ENCODE results near the gene AMN1. TPM values are rescaled to one million over a fixed set of nuclear protein-coding genes. Genes with fewer than 3 reads are reported as not detected.

Gene AMN1
- polyA plus RNA-seq, 1 donor (not counting 4 experiments of a cell fraction or from before 2014, with no cell fraction given): 11.3 TPM

DNA sequence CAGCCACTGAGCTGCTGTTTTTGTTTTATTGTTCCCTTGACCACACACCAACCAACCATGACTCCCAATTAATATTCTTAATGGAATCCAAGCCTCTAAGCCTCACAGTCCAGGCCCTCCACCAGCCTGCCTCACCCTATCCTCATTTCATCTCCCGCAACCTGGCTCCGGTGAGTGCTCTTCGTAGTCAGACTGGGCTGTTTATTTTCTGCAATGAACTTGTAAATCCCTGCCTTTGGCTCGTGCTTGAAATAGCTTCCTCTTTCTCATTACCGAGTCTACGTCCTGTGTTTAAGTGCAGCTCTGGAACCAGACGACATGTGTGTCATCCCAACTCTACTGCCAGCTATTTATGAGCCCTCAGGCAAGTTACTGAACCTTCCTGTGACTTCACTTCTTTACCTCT, 81.7 kb downstream of the AMN1 start:
- Histone ChIP-seq H3K27ac (ENCODE audit: control insufficient read depth, insufficient read depth, low read length) (no peak overlapping the region), H3K9ac (ENCODE audit: control insufficient read depth, extremely low read depth, insufficient read depth, low read length) (no peak overlapping the region), H3K27me3 (ENCODE audit: control insufficient read depth, extremely low read depth, insufficient read depth, low read length) (no peaks in the 10 kb centered on the region), H3K79me2 (ENCODE audit: control insufficient read depth, insufficient read depth, low read length) (no peaks in the 10 kb centered on the region), H2AFZ (ENCODE audit: control insufficient read depth, low read length) (peak overlapping the region; percentile 44), H3K4me3 (ENCODE audit: control insufficient read depth in 2 of 3, extremely low read depth in 1 of 3, insufficient read depth in 2 of 3, low read depth in 1 of 3, low read length in 3 of 3) (no peak overlapping the region), H3K4me1 (ENCODE audit: control insufficient read depth, extremely low read depth, insufficient read depth, low read length) (peaks cover 7% of the 10 kb centered on the region), H3K9me1 (ENCODE audit: control insufficient read depth, extremely low read depth, insufficient read depth, low read length) (no peaks in the 10 kb centered on the region), H4K20me1 (ENCODE audit: control insufficient read depth, extremely low read depth, insufficient read depth, low read length) (no peaks in the 10 kb centered on the region), H3K9me3 (ENCODE audit: control insufficient read depth, low read depth, low read length) (no peaks in the 10 kb centered on the region), H3K4me2 (ENCODE audit: control insufficient read depth, extremely low read depth, insufficient read depth, low read depth, low read length) (peak overlapping the region; percentile 55), H3K36me3 (ENCODE audit: control insufficient read depth in 2 of 2, extremely low read depth in 1 of 2, insufficient read depth in 2 of 2, low read length in 2 of 2) (no peaks in the 10 kb centered on the region)
- TF ChIP-seq EZH2 (IDR thresholded peaks at IDR 0.05; ENCODE audit: low read length): no peak
- TF ChIP-seq, protein P1, sequence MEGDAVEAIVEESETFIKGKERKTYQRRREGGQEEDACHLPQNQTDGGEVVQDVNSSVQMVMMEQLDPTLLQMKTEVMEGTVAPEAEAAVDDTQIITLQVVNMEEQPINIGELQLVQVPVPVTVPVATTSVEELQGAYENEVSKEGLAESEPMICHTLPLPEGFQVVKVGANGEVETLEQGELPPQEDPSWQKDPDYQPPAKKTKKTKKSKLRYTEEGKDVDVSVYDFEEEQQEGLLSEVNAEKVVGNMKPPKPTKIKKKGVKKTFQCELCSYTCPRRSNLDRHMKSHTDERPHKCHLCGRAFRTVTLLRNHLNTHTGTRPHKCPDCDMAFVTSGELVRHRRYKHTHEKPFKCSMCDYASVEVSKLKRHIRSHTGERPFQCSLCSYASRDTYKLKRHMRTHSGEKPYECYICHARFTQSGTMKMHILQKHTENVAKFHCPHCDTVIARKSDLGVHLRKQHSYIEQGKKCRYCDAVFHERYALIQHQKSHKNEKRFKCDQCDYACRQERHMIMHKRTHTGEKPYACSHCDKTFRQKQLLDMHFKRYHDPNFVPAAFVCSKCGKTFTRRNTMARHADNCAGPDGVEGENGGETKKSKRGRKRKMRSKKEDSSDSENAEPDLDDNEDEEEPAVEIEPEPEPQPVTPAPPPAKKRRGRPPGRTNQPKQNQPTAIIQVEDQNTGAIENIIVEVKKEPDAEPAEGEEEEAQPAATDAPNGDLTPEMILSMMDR (optimal IDR thresholded peaks at IDR 0.05 in 1 of 3, IDR thresholded peaks at IDR 0.05 in 1 of 3, conservative IDR thresholded peaks at IDR 0.05 in 1 of 3; ENCODE audit: extremely low read depth in 1 of 3, insufficient read depth in 2 of 3, low read length in 3 of 3): no peak
- dilution Hi-C loops (cut with MboI; ENCODE audit: extremely low pct_ligation_motif_present, low sequenced_read_pairs): no loop called here
- DNase-seq (ENCODE audit: low read depth, low spot score): peak; percentile 38
- FAIRE-seq: peak; percentile 58

DNA sequence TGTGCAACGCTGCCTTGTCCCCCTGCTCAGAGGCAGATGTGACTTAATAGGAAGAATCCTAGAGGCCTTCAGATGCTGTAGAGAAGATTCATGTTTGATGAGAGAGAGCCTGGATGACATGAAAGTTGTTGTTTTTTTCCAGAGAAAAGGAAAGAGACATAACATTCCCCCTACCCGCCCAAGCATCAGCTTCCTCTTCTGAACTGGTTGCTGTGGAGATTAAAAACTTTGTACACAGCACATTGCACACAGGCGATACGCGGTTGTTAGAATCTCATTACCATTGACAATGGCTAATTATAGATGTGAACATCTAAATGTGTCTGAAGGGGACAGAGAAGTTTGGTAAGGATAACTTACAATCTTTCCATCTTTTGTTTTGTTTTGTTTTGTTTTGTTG, 82.9 kb downstream of the AMN1 start:
- Histone ChIP-seq H3K4me2 (ENCODE audit: control insufficient read depth, extremely low read depth, insufficient read depth, low read depth, low read length) (no peak overlapping the region), H3K79me2 (ENCODE audit: control insufficient read depth, insufficient read depth, low read length) (no peaks in the 10 kb centered on the region), H3K9ac (ENCODE audit: control insufficient read depth, extremely low read depth, insufficient read depth, low read length) (no peak overlapping the region), H3K4me3 (ENCODE audit: control insufficient read depth in 2 of 3, extremely low read depth in 1 of 3, insufficient read depth in 2 of 3, low read depth in 1 of 3, low read length in 3 of 3) (no peak overlapping the region), H3K9me3 (ENCODE audit: control insufficient read depth, low read depth, low read length) (no peaks in the 10 kb centered on the region), H3K4me1 (ENCODE audit: control insufficient read depth, extremely low read depth, insufficient read depth, low read length) (peaks cover 7% of the 10 kb centered on the region), H3K27me3 (ENCODE audit: control insufficient read depth, extremely low read depth, insufficient read depth, low read length) (no peaks in the 10 kb centered on the region), H3K36me3 (ENCODE audit: control insufficient read depth in 2 of 2, extremely low read depth in 1 of 2, insufficient read depth in 2 of 2, low read length in 2 of 2) (no peaks in the 10 kb centered on the region), H2AFZ (ENCODE audit: control insufficient read depth, low read length) (no peak overlapping the region), H3K9me1 (ENCODE audit: control insufficient read depth, extremely low read depth, insufficient read depth, low read length) (no peaks in the 10 kb centered on the region), H3K27ac (ENCODE audit: control insufficient read depth, insufficient read depth, low read length) (no peak overlapping the region), H4K20me1 (ENCODE audit: control insufficient read depth, extremely low read depth, insufficient read depth, low read length) (no peaks in the 10 kb centered on the region)
- dilution Hi-C loops (cut with MboI; ENCODE audit: extremely low pct_ligation_motif_present, low sequenced_read_pairs): no loop called here
- FAIRE-seq (no peak), DNase-seq (ENCODE audit: low read depth, low spot score) (no peak)
- TF ChIP-seq, protein P1 (optimal IDR thresholded peaks at IDR 0.05 in 1 of 3, IDR thresholded peaks at IDR 0.05 in 1 of 3, conservative IDR thresholded peaks at IDR 0.05 in 1 of 3; ENCODE audit: extremely low read depth in 1 of 3, insufficient read depth in 2 of 3, low read length in 3 of 3): no peak
- no peak for TF ChIP-seq EZH2 (IDR thresholded peaks at IDR 0.05; ENCODE audit: low read length)

Measured in keratinocyte (primary cell).